Panc1 (cell line): ENCODE data around the gene KCTD13. TPM values are rescaled to one million over a fixed set of nuclear protein-coding genes. Genes with fewer than 3 reads are reported as not detected.

ENCODE experiments used
- total RNA-seq: library from RNA; stranded (reverse); gene quantifications from one replicate; pipeline ENCODE4 v1.2.1, GENCODE V29; 2021; ENCODE audit not compliant: unreplicated experiment

KCTD13 gene
- total RNA-seq, 1 experiment from 2014 or later, result 45.7 TPM

Other genes with a start within 250 kb of the KCTD13 start
- 27.9 TPM for gene QPRT, start 247.0 kb downstream of the KCTD13 start, total RNA-seq
- 0.18 TPM for gene C16orf54, start 180.2 kb downstream of the KCTD13 start, total RNA-seq
- not detected for gene ZG16, start 148.0 kb downstream of the KCTD13 start, total RNA-seq
- gene KIF22, start 135.5 kb downstream of the KCTD13 start, total RNA-seq, result 111 TPM
- 426 TPM for gene MAZ, start 119.7 kb downstream of the KCTD13 start, total RNA-seq
- gene PRRT2, start 114.0 kb downstream of the KCTD13 start, total RNA-seq, result 9.7 TPM
- gene PAGR1, start 110.1 kb downstream of the KCTD13 start, total RNA-seq, result 42.5 TPM
- 107 TPM for gene MVP, start 105.8 kb downstream of the KCTD13 start, total RNA-seq
- 71.6 TPM for gene CDIPT, start 63.0 kb downstream of the KCTD13 start, total RNA-seq
- gene SEZ6L2, start 26.7 kb downstream of the KCTD13 start, total RNA-seq, result 70.7 TPM
- 87.0 TPM for gene ASPHD1, start 25.7 kb downstream of the KCTD13 start, total RNA-seq
- gene TMEM219, start 35.9 kb upstream of the KCTD13 start, total RNA-seq, result 161 TPM
- gene TAOK2, start 47.6 kb upstream of the KCTD13 start, total RNA-seq, result 99.4 TPM
- gene HIRIP3, start 69.4 kb upstream of the KCTD13 start, total RNA-seq, result 25.3 TPM
- gene INO80E, start 70.0 kb upstream of the KCTD13 start, total RNA-seq, result 104 TPM
- 3.2 TPM for gene DOC2A, start 84.8 kb upstream of the KCTD13 start, total RNA-seq
- not detected for gene C16orf92, start 97.0 kb upstream of the KCTD13 start, total RNA-seq
- gene TLCD3B, start 105.0 kb upstream of the KCTD13 start, total RNA-seq, result 3.5 TPM
- 2,516 TPM for gene ALDOA, start 139.5 kb upstream of the KCTD13 start, total RNA-seq
- gene PPP4C, start 149.8 kb upstream of the KCTD13 start, total RNA-seq, result 186 TPM
- gene TBX6, start 165.7 kb upstream of the KCTD13 start, total RNA-seq, result 0.46 TPM
- gene YPEL3, start 170.0 kb upstream of the KCTD13 start, total RNA-seq, result 0.69 TPM
- 2.5 TPM for gene GDPD3, start 187.3 kb upstream of the KCTD13 start, total RNA-seq
- 47.1 TPM for gene MAPK3, start 197.0 kb upstream of the KCTD13 start, total RNA-seq